Measurements from ENCODE around the gene LEP. TPM values are rescaled to one million over a fixed set of nuclear protein-coding genes. Genes with fewer than 3 reads are reported as not detected.

LEP gene
- total RNA-seq, 1 experiment from 2014 or later = not detected

DNA sequence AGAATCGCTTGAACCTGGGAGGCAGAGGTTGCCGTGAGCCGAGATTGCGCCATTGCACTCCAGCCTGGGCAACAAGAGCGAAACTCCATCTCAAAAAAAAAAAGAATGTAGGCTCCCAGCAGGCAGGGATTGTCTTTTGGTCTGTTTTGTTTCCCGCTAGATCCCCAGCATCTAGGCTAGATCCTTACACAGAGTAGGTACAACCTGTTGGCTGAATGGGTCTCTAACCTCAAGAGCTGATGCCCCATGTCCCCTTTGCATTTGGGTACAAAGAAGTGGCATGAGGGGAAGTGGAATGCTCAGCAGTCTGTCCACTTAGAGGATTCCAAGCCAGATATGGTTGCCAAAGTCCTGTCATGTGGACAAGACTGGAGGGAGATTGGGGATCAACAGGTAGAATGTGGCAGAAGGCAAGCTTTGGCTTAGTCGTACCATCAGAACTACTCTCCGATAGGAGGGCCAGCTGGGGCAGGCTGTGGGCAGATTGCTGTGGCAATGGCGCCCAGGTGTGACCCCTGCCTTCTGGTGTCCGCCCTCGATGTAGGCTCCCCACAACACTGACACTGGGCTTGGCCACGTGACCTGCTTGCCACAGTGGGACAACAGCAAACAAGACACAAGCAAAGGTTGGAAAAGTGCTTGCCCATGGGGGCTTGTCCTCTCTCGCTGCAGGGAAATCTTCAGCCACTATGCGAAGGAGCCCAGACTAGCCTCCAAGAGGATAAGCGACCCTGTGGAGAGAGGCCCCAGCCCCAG lies 21.4 kb downstream of the LEP start:
- BruUV-seq (replicated peaks) = no TSS peak
- Mint-ChIP-seq H3K27ac (ENCODE audit: unreplicated experiment) (peak overlapping the region; percentile 95), H3K4me1 (ENCODE audit: low read depth, unreplicated experiment) (peaks cover 49% of the 10 kb centered on the region), H3K36me3 (ENCODE audit: insufficient read depth, unreplicated experiment) (no peaks in the 10 kb centered on the region), H3K9me3 (ENCODE audit: unreplicated experiment) (peaks cover 18% of the 10 kb centered on the region), H3K27me3 (ENCODE audit: insufficient read depth, unreplicated experiment) (no peaks in the 10 kb centered on the region), H3K4me3 (ENCODE audit: unreplicated experiment) (no peak overlapping the region)
- ChIA-PET CTCF (interaction anchor here (0.7 kb wide), 1 partner anchor 79 kb away, joined by 3 read pairs; no protein-coding TSS in a partner anchor), POLR2A (interaction anchor here (0.7 kb wide), 1 partner anchor 1070 kb away, joined by 3 read pairs; no protein-coding TSS in a partner anchor)
- TF ChIP-seq, protein P1, sequence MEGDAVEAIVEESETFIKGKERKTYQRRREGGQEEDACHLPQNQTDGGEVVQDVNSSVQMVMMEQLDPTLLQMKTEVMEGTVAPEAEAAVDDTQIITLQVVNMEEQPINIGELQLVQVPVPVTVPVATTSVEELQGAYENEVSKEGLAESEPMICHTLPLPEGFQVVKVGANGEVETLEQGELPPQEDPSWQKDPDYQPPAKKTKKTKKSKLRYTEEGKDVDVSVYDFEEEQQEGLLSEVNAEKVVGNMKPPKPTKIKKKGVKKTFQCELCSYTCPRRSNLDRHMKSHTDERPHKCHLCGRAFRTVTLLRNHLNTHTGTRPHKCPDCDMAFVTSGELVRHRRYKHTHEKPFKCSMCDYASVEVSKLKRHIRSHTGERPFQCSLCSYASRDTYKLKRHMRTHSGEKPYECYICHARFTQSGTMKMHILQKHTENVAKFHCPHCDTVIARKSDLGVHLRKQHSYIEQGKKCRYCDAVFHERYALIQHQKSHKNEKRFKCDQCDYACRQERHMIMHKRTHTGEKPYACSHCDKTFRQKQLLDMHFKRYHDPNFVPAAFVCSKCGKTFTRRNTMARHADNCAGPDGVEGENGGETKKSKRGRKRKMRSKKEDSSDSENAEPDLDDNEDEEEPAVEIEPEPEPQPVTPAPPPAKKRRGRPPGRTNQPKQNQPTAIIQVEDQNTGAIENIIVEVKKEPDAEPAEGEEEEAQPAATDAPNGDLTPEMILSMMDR (IDR thresholded peaks at IDR 0.05; ENCODE audit: insufficient read depth in 1 of 2, low read depth in 1 of 2, low read length in 1 of 2, severe bottlenecking in 1 of 2, unreplicated experiment in 1 of 2) = no peak
- peaks cover 33% of the 10 kb centered on the region for H3K4me1 ChIP-seq
- DNase-seq = no peak
- H3K27me3 ChIP-seq (replicated peaks; ENCODE audit: control insufficient read depth, insufficient read depth, low read length) = no peaks in the 10 kb centered on the region
- no peaks in the 10 kb centered on the region for H3K9me3 ChIP-seq
- intact Hi-C loops (cut with micrococcal nuclease; ENCODE audit: unreplicated experiment) = no loop called here
- H3K36me3 ChIP-seq (ENCODE audit: control insufficient read depth, insufficient read depth, low read length) = no peaks in the 10 kb centered on the region
- no peak overlapping the region for H3K4me3 ChIP-seq (ENCODE audit: low read depth, low read length)

DNA sequence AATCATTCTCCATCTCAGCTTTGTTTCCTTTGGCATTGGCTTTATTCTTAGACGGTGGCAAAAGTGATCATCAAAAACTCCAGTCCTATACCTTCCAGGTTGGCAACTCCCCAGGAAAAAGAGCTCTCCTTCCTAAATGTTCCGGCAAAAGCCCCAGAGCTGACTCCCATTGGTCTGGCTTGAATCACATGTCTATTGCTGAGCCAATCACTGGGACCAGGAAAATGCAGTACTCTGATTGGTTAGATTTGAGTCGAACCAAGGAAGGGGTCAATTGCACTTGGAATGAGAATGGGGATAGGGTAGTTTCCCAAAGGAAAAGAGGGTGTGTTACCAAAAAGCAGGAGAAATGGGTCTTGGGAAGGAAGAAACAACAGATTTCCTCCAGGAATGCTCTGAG lies 22.3 kb downstream of the LEP start:
- DNase-seq = no peak
- H3K36me3 Mint-ChIP-seq (ENCODE audit: insufficient read depth, unreplicated experiment) = no peaks in the 10 kb centered on the region
- TF ChIP-seq, protein P1 (IDR thresholded peaks at IDR 0.05; ENCODE audit: insufficient read depth in 1 of 2, low read depth in 1 of 2, low read length in 1 of 2, severe bottlenecking in 1 of 2, unreplicated experiment in 1 of 2) = no peak
- ChIA-PET CTCF (interaction anchor here (0.7 kb wide), 1 partner anchor 80 kb away, joined by 3 read pairs; no protein-coding TSS in a partner anchor), POLR2A (no interaction called here)
- Histone ChIP-seq H3K4me1 (peaks cover 34% of the 10 kb centered on the region), H3K9me3 (no peaks in the 10 kb centered on the region), H3K27me3 (replicated peaks; ENCODE audit: control insufficient read depth, insufficient read depth, low read length) (no peaks in the 10 kb centered on the region), H3K36me3 (ENCODE audit: control insufficient read depth, insufficient read depth, low read length) (no peaks in the 10 kb centered on the region), H3K4me3 (ENCODE audit: low read depth, low read length) (no peak overlapping the region)
- intact Hi-C loops (cut with micrococcal nuclease; ENCODE audit: unreplicated experiment) = no loop called here
- no TSS peak for BruUV-seq (replicated peaks)
- no peak overlapping the region for H3K27ac Mint-ChIP-seq (ENCODE audit: unreplicated experiment)
- peaks cover 15% of the 10 kb centered on the region for H3K9me3 Mint-ChIP-seq (ENCODE audit: unreplicated experiment)
- no peaks in the 10 kb centered on the region for H3K27me3 Mint-ChIP-seq (ENCODE audit: insufficient read depth, unreplicated experiment)
- H3K4me1 Mint-ChIP-seq (ENCODE audit: low read depth, unreplicated experiment) = peaks cover 46% of the 10 kb centered on the region
- H3K4me3 Mint-ChIP-seq (ENCODE audit: unreplicated experiment) = no peak overlapping the region

DNA sequence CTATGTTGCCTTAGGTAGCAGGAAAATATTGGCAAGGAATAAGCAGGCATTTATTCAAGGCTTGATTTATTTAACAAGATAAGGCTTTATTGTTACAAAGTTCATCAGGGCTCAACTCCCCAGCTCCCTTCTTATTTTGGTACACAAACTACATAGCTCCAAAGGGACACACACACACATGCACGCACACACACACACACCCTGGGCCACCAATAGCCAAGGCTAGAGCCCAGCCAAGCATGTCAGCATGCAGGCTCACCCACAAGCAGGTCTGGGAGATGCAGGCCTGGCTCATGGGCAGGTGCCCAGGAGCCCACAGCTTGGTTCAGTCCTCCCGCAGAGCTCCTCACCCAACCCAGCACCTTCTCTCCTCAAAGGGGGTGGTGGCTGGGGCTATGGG lies 23.4 kb downstream of the LEP start:
- BruUV-seq (replicated peaks) = no TSS peak
- no peaks in the 10 kb centered on the region for H3K36me3 Mint-ChIP-seq (ENCODE audit: insufficient read depth, unreplicated experiment)
- no peak overlapping the region for H3K4me3 Mint-ChIP-seq (ENCODE audit: unreplicated experiment)
- H3K27me3 Mint-ChIP-seq (ENCODE audit: insufficient read depth, unreplicated experiment) = no peaks in the 10 kb centered on the region
- DNase-seq = no peak
- peaks cover 9% of the 10 kb centered on the region for H3K9me3 Mint-ChIP-seq (ENCODE audit: unreplicated experiment)
- TF ChIP-seq, protein P1 (IDR thresholded peaks at IDR 0.05; ENCODE audit: insufficient read depth in 1 of 2, low read depth in 1 of 2, low read length in 1 of 2, severe bottlenecking in 1 of 2, unreplicated experiment in 1 of 2) = no peak
- peaks cover 35% of the 10 kb centered on the region for H3K4me1 Mint-ChIP-seq (ENCODE audit: low read depth, unreplicated experiment)
- intact Hi-C loops (cut with micrococcal nuclease; ENCODE audit: unreplicated experiment) = no loop called here
- H3K36me3 ChIP-seq (ENCODE audit: control insufficient read depth, insufficient read depth, low read length) = no peaks in the 10 kb centered on the region
- peaks cover 28% of the 10 kb centered on the region for H3K4me1 ChIP-seq
- H3K4me3 ChIP-seq (ENCODE audit: low read depth, low read length) = no peak overlapping the region
- POLR2A ChIA-PET = no interaction called here
- H3K27ac Mint-ChIP-seq (ENCODE audit: unreplicated experiment) = no peak overlapping the region
- no peaks in the 10 kb centered on the region for H3K27me3 ChIP-seq (replicated peaks; ENCODE audit: control insufficient read depth, insufficient read depth, low read length)
- no peaks in the 10 kb centered on the region for H3K9me3 ChIP-seq
- CTCF ChIA-PET = no interaction called here
